Medulla oblongata (tissue), 1 donor: ENCODE results near the gene SFXN1.

Experiments
- DNase-seq: peaks from one replicate; pipeline ENCODE4 v3.0.0-alpha.2; 2015; ENCODE audit errors: extremely low spot score

The SFXN1 gene

GRCh38 chr5:175466700-175467318 lies 11.6 kb upstream of the SFXN1 start:
- DNase-seq: peak; percentile 26

- DNase-seq: no peak
Measured at GRCh38 chr5:175467983-175468690, 10.2 kb upstream of the SFXN1 start.

- DNase-seq: no peak
Measured at GRCh38 chr5:175468892-175469291, 9.5 kb upstream of the SFXN1 start.

GRCh38 chr5:175469916-175470315 lies 8.4 kb upstream of the SFXN1 start:
- DNase-seq: no peak

GRCh38 chr5:175470781-175471180 lies 7.6 kb upstream of the SFXN1 start:
- peak; percentile 72 for DNase-seq

- no peak for DNase-seq
Measured at GRCh38 chr5:175471196-175471595, 7.2 kb upstream of the SFXN1 start.

- no peak for DNase-seq
Measured at GRCh38 chr5:175471628-175472027, 6.7 kb upstream of the SFXN1 start.

GRCh38 chr5:175472378-175472777 lies 6.0 kb upstream of the SFXN1 start:
- no peak for DNase-seq

GRCh38 chr5:175475248-175475647 lies 3.1 kb upstream of the SFXN1 start:
- DNase-seq: no peak

GRCh38 chr5:175477440-175477839 lies 920 bp upstream of the SFXN1 start:
- DNase-seq: no peak

GRCh38 chr5:175478008-175478383 lies 364 bp upstream of the SFXN1 start:
- DNase-seq: no peak

- DNase-seq: no peak
Measured at GRCh38 chr5:175479125-175479881, 943 bp downstream of the SFXN1 start.

GRCh38 chr5:175483337-175483736 lies 5.0 kb downstream of the SFXN1 start:
- no peak for DNase-seq

- DNase-seq: no peak
Measured at GRCh38 chr5:175484322-175484721, 6.0 kb downstream of the SFXN1 start.

- DNase-seq: no peak
Measured at GRCh38 chr5:175484829-175485228, 6.5 kb downstream of the SFXN1 start.

- DNase-seq: no peak
Measured at GRCh38 chr5:175485631-175486030, 7.3 kb downstream of the SFXN1 start.

GRCh38 chr5:175487514-175488222 lies 9.3 kb downstream of the SFXN1 start:
- no peak for DNase-seq

GRCh38 chr5:175489693-175490443 lies 11.5 kb downstream of the SFXN1 start:
- no peak for DNase-seq

- no peak for DNase-seq
Measured at GRCh38 chr5:175491223-175491622, 12.9 kb downstream of the SFXN1 start.

GRCh38 chr5:175493260-175493659 lies 14.9 kb downstream of the SFXN1 start:
- no peak for DNase-seq

GRCh38 chr5:175493726-175494125 lies 15.4 kb downstream of the SFXN1 start:
- DNase-seq: no peak
